Stimulated activated CD8-positive, alpha-beta memory T cell treated with anti-CD3 and anti-CD28 coated beads, Interleukin-15, amount 100 ng/mL, for 48 hours (primary cell): ENCODE data around the gene KCTD10.

Experiments used
- DNase-seq, 2 donors: peaks; one replicate each; pipeline ENCODE4 v3.0.0-alpha.2; 2020; ENCODE audit warnings: low read depth in 2 of 2

The KCTD10 gene

GRCh38 chr12:109494348-109494881, 17.3 kb upstream of the KCTD10 start:
- no peak for DNase-seq

- DNase-seq = no peak
Measured at GRCh38 chr12:109493938-109494337, 16.8 kb upstream of the KCTD10 start.

- no peak for DNase-seq
Measured at GRCh38 chr12:109493090-109493489, 16.0 kb upstream of the KCTD10 start.

GRCh38 chr12:109492371-109492770, 15.3 kb upstream of the KCTD10 start:
- no peak for DNase-seq

- DNase-seq = no peak
Measured at GRCh38 chr12:109491671-109492070, 14.6 kb upstream of the KCTD10 start.

DNA sequence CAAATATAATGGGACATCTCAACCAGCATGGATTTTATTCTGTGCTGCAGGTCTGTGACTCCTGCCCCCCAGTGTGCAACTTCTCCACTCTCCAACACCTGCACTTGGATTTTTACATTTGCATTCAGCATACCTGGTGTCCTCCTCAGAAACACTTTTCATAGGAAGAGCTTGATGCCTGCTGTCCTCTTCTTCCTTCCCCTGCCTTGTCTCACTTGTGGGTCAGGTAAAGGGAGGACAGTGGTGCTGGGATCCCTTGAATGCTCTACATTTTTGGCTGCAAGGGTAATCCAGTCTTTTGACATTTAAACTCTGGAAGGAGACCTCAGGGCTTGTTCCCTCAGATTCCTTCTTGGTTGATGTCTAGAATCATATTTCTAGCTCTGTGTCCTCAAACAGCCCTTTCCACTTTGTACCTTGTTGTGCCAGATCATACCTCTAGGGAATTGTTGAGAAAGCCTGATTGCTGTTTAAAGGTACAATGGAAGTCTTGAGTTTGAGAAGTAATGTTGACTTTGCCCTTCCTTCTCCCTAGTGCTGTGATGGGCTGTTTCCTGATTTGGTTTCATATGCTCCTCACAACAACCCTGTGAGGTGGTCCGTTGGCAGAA, 13.0 kb upstream of the KCTD10 start:
- no peak for DNase-seq

- DNase-seq = no peak
Measured at GRCh38 chr12:109489016-109489954, 12.2 kb upstream of the KCTD10 start.

DNA sequence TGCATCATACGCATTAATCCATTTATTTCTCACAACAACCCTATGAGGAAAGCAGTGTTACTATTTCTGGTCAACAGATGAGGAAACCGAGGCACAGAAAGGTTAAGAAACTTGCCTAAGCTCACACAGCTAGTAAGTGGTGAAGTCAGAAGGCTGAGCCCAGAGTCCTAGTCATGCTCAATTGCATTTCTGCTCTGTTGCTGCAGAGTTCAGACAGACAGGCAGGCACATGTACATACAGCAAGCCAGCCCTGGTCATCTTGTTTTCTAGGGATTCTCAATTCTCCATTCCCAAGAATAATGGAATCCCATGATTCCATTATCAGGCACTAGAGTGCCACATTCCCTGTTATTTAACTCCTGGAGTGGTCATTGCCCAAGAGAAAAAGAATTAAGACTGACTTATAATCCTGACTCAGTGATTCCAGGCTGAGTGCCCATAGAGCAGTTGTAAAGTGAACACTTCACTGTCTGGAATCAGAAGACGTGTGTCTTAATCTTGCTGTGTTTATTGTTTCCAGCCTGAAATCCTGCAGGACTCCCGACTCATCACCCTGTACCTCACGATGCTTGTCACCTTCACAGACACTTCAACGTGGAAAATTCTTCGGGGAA, 11.1 kb upstream of the KCTD10 start:
- DNase-seq = no peak

DNA sequence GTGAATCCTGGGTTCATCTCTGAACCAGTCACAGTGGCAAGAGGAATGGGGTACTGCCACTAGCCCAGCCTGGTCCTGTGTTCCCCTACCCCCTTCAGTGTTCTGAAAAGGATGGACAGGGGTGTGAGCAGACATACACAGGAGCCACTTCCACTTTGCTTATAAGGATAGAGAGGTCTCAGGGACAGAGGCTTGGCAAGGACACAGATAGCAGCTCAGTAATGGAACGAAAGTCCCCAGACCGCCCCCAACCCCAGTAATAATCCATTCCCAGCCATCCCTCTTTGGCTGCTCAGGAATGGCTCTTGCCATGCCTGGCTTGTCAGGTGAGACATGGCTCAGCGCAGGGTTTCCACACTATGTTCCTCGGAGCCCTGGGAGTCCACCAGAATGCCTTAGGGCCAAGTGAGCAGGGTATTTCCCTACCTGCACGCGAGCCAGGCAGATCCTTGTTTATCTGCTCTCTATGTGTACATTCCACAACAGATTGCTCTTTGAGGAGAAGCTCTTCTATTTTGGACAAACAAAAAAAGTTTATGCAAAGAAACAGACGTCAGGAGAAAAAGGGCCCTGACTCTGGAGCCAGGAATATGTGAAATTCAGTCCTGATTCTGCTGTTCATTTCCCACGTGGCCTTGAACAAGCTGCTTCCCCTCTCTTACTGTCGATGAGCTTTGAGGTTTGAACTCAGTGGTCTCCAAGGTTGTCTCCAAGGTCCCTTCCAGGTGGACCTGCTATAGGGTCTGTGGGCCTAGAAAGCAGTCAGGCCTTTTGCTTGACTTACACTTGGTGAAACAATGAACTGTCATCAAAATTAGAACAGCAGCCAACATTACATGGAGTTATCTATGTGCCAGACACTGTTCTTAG, 10.3 kb upstream of the KCTD10 start:
- DNase-seq = no peak

GRCh38 chr12:109485201-109485600, 8.1 kb upstream of the KCTD10 start:
- no peak for DNase-seq

GRCh38 chr12:109483346-109483745, 6.2 kb upstream of the KCTD10 start:
- no peak for DNase-seq

- no peak for DNase-seq
Measured at GRCh38 chr12:109482894-109483293, 5.8 kb upstream of the KCTD10 start.

DNA sequence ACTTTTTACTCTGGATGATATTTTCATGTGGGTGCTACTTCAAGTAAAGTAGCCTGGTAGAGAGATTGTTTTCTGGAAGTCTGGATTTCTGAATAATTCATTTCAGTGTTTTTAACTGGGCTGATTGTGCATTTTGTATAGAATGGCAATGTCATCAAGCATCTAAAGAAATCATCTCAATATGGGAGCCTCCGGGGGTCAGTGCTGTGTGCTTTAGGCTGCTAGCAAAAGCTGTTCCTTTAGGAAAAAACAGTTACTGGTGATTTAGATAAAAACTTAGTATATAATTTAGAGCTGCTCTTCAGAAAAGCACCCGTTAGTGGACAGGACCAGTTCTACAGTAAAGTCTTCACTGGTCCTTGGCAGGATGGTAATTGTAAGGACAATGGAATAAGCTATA, 5.4 kb upstream of the KCTD10 start:
- no peak for DNase-seq

- no peak for DNase-seq
Measured at GRCh38 chr12:109481863-109482262, 4.8 kb upstream of the KCTD10 start.

GRCh38 chr12:109480356-109480755, 3.3 kb upstream of the KCTD10 start:
- DNase-seq = no peak

DNA sequence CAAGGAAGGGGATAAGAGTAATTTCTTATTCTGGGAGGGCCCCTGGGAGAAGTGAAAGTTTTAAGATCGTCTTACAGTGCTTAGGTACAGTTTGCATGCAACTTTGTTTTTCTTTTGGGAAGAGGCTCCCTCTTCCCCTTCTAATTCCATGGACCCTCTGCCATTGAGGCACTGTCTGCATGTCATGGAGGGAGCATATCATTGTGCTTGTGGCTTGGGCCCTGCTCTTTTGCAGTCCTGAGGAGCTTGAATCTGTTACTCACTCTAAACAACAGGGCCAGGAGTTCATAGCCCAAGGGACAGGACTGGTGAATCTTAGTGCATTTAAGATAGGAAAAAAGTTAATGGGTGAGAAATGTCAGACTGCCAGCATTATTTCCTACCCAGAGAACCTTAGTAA, 2.7 kb upstream of the KCTD10 start:
- DNase-seq = no peak

DNA sequence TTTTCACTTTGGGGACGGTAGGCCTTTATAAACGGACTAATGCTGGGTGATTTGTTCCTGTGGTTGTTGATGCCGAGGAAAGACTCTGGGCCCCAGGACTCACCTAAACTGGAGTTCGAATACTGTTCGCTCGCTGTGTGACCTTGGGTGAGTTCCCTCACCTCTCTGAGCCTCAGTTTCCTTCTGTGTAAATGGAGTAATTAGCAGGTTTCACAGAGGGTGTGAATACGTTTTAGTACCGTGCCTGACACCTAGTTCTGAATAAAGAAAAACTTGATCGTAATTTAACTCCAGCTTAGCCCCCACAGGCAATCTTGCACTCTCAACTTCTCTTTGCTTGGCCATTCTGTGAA, 839 bp upstream of the KCTD10 start:
- DNase-seq = no peak

- DNase-seq = no peak
Measured at GRCh38 chr12:109476807-109477184, 304 bp downstream of the KCTD10 start.

GRCh38 chr12:109475993-109476806, 900 bp downstream of the KCTD10 start:
- no peak for DNase-seq

DNA sequence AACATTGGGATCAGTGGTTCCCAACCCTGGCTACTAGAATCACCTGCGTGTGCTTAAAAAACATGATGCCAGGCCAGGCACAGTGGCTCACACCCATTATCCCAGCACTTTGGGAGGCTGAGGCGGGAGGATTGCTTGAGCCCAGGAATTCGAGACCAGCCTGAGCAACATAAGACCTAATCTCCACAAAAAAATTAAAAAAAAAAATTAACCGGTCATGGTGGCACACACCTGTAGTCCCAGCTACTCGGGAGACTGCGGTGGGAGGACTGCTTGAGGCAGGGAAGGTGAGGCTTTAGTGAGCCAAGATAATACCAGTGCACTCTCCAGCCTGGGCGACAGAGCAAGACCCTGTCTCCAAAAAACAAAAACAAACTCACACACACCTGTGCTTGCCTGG, 2.0 kb downstream of the KCTD10 start:
- no peak for DNase-seq
